Gastrocnemius medialis (tissue), 4 donors: Measurements from ENCODE around the gene RELL1.

Experiments
- CTCF ChIP-seq, 5 experiments: fragments of 450-650 bp in 3 of 5; fragments of 200-600 bp in 2 of 5; sonication (generic) in 2 of 5; IDR thresholded peaks in 4 of 5; conservative IDR thresholded peaks in 1 of 5; 1 replicate in 4 of 5; 2 replicates in 1 of 5; pipeline ENCODE4 v1.5.1; 2016 to 2019; ENCODE audit warnings: antibody characterized with exemption in 5 of 5, mild to moderate bottlenecking in 3 of 5, moderate library complexity in 3 of 5
- POLR2A ChIP-seq, 2 donors: fragments of 450-650 bp; IDR thresholded peaks; one replicate each; pipeline ENCODE4 v1.6.1; 2017; ENCODE audit warnings: antibody characterized with exemption in 2 of 2, mild to moderate bottlenecking in 2 of 2, moderate library complexity in 2 of 2

DNA sequence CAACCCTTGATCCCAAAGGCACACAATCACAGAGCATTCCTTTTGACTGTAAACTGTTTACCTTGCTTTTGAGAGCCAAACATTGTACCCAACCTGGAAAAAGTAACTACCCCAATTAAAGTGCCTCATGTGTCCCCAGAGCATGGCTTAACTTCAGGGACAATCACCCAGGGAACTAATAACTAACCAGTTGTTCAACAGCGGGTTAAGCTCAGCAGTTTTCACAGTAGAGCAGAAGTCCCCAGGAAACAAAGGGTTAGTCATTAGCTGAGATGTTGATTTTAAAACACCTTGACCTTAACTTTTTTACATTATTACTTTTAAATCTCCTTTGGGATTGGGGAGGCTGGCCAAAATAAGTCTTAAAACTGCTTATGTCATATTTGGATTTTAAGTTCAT is 94.8 kb downstream of the RELL1 start:
- no peak for TF ChIP-seq CTCF (IDR thresholded peaks at IDR 0.05 in 4 of 5, conservative IDR thresholded peaks at IDR 0.05 in 1 of 5)
- TF ChIP-seq POLR2A (IDR thresholded peaks at IDR 0.05), result no peak
